OCI-LY7 (cell line): ENCODE results near the gene EDAR.

Experiments
- CTCF ChIP-seq: fragments of 200-600 bp; sonication (generic); conservative IDR thresholded peaks from 2 replicates; pipeline ENCODE4 v1.5.1; 2014; ENCODE audit warnings: mild to moderate bottlenecking, antibody characterized with exemption, low read length, moderate library complexity, mixed read lengths
- EZH2phosphoT487 ChIP-seq: fragments of 200-600 bp; sonication (generic); IDR thresholded peaks from 2 replicates; pipeline ENCODE4 v1.6.1; 2018; ENCODE audit warnings: low read depth, borderline replicate concordance, mild to moderate bottlenecking, mixed run types, antibody characterized with exemption, low read length, moderate library complexity, mixed read lengths

GRCh38 chr2:108868911-108869310 is 120.1 kb downstream of the EDAR start:
- no peak for TF ChIP-seq CTCF
- no peak for TF ChIP-seq EZH2phosphoT487
